ENCODE results near the gene ARHGAP10. TPM values are rescaled to one million over a fixed set of nuclear protein-coding genes. Genes with fewer than 3 reads are reported as not detected.

ARHGAP10 gene
- total RNA-seq, 2 donors from 2014 or later = 30.3 to 69.6 TPM

DNA sequence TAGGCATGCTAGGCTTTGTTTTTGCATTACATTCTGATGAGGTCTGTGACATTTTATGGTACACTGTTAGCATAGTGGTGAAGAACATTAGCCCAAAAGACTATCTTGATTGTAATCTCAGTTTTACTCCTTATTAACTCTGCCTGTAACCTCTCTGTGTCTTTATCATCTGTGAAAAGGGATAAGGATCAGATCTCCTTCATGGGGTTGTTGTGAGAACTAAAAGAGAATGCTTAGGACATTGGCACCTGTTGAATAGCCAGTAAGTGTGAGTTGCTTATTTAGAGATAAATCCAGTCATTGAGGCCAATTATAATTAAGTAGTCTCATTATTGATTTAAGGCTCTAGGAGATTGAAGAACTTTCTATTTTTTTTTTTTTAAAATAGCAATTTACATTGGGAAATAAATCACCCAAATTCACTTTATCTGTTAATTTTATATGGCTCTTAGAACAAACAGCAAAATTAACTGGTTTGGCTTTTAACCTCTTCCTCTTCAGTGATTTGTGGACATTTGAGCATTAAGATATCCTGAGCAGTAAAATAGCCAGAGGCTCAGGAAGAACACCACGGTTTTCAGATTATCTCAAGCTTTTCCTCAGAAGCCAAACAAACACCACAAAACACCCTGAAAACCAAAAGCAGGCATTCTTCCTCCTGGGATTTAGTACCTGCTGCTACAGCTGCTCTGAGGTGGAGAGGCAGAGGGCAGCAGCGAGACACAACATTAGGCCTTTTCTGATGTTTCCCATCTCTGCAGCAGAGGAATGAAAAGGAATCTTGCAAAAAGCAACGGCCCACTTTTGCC lies 192.9 kb downstream of the ARHGAP10 start:
- Histone ChIP-seq H3K9me3 (no peaks in the 10 kb centered on the region), H3K27ac (no peak overlapping the region), H3K4me1 (replicated peaks) (no peaks in the 10 kb centered on the region), H3K4me3 (no peak overlapping the region), H3K27me3 (replicated peaks; ENCODE audit: insufficient read depth) (no peaks in the 10 kb centered on the region), H3K36me3 (no peaks in the 10 kb centered on the region)
- intact Hi-C loops (cut with DNase I) = no loop called here
- 24% methylated on average over 3 of the region's 3 CpGs for WGBS
- peak; percentile 32 for DNase-seq (ENCODE audit: low spot score)
- TF ChIP-seq, protein P1, sequence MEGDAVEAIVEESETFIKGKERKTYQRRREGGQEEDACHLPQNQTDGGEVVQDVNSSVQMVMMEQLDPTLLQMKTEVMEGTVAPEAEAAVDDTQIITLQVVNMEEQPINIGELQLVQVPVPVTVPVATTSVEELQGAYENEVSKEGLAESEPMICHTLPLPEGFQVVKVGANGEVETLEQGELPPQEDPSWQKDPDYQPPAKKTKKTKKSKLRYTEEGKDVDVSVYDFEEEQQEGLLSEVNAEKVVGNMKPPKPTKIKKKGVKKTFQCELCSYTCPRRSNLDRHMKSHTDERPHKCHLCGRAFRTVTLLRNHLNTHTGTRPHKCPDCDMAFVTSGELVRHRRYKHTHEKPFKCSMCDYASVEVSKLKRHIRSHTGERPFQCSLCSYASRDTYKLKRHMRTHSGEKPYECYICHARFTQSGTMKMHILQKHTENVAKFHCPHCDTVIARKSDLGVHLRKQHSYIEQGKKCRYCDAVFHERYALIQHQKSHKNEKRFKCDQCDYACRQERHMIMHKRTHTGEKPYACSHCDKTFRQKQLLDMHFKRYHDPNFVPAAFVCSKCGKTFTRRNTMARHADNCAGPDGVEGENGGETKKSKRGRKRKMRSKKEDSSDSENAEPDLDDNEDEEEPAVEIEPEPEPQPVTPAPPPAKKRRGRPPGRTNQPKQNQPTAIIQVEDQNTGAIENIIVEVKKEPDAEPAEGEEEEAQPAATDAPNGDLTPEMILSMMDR (IDR thresholded peaks at IDR 0.05) = peak in 3 of 4 experiments; percentile 16 to 47 (median 41)
- TF ChIP-seq POLR2A (IDR thresholded peaks at IDR 0.05) = no peak

DNA sequence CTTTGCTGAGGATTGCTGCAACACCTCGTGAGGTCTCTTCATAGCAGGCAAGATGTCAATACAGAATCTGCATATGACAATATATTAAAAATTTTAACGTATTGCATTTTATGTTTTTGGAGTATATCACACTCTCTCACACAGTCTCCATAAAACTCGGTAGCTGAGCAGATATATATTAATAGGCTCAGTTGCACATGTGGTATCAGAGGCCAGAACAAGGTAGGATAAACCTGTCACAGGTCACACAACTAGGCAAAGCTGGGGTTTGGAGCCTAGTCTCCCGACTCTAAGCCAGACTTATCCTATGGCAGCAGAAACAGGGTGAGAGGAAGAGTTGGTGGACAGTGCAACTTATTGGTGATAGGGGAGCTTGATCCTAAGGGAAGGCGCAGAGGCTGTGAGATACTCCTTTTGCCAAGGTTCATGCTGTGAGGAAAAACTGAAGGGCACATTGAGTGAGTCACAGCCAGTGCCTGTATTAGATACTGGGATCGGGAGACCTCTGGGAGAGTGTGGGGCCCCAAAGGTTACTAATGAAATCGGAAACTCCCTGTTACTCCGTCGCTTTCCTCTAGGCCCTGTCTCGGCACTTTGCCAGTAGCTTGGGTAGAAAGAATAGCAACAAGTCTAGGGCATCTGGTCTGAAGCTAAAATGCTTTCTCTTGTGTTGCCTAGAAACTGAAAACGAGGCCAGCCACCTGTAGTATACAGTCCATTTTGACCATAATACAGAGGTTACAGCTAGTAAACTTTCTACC lies 195.7 kb downstream of the ARHGAP10 start:
- Histone ChIP-seq H3K4me3 (no peak overlapping the region), H3K4me1 (replicated peaks) (no peaks in the 10 kb centered on the region), H3K27me3 (replicated peaks; ENCODE audit: insufficient read depth) (no peaks in the 10 kb centered on the region), H3K36me3 (no peaks in the 10 kb centered on the region), H3K9me3 (no peaks in the 10 kb centered on the region), H3K27ac (peak overlapping the region in 1 of 2 donors; percentile 42)
- WGBS = 83% methylated on average over 11 of the region's 11 CpGs
- TF ChIP-seq POLR2AphosphoS5 (IDR thresholded peaks at IDR 0.05) = no peak
- TF ChIP-seq, protein P1 (IDR thresholded peaks at IDR 0.05) = no peak
- TF ChIP-seq POLR2A (IDR thresholded peaks at IDR 0.05) = no peak
- no peak for DNase-seq (ENCODE audit: low spot score)
- intact Hi-C loops (cut with DNase I) = no loop called here

DNA sequence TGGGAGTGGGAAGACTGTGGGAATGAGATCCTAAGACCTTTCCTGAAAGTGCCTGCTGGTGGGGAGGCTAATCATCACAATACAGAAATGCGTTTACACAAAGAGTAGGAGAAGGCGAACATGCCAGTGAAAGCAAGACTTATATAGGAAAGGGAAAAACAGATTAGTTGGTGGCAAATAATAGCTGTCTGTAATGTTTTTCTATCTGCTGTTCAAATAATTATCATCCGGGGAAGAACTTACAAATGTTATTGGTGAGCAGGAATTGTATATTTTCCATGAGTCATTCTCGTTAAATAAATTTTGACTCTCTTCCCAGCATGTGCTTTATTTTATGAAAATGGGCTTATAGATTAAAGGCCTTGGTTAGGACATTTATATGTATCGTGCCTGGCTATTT lies 196.5 kb downstream of the ARHGAP10 start:
- intact Hi-C loops (cut with DNase I) = no loop called here
- DNase-seq (ENCODE audit: low spot score) = no peak
- no peaks in the 10 kb centered on the region for H3K4me1 ChIP-seq (replicated peaks)
- H3K27me3 ChIP-seq (replicated peaks; ENCODE audit: insufficient read depth) = no peaks in the 10 kb centered on the region
- H3K36me3 ChIP-seq = no peaks in the 10 kb centered on the region
- peak overlapping the region in 1 of 2 donors; percentile 42 for H3K27ac ChIP-seq
- no peaks in the 10 kb centered on the region for H3K9me3 ChIP-seq
- H3K4me3 ChIP-seq = no peak overlapping the region
- TF ChIP-seq POLR2A (IDR thresholded peaks at IDR 0.05) (no peak), POLR2AphosphoS5 (IDR thresholded peaks at IDR 0.05) (peak; percentile 68)
- TF ChIP-seq, protein P1 (IDR thresholded peaks at IDR 0.05) = peak in 1 of 4 experiments; percentile 10
- WGBS = 33% methylated on average over 5 of the region's 5 CpGs

DNA sequence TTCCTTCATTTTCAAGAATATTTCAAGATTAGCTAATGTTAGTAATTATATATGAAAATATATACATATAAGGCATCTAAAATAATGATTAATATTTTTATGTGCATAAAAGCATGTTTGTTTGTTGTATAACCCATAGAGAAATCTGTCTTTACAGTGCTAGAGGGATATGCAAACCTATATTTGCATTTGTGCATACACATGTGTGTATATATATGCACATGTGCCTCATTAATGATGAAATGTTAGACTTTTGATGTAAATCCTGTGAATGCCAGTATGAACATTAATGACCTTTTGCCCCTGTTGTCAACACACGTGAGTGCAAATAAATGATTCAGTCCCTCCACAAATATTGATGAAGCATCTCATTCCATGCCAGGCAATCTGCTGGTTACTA lies 197.9 kb downstream of the ARHGAP10 start:
- TF ChIP-seq POLR2AphosphoS5 (IDR thresholded peaks at IDR 0.05) = no peak
- TF ChIP-seq, protein P1 (IDR thresholded peaks at IDR 0.05) = no peak
- no peak for TF ChIP-seq POLR2A (IDR thresholded peaks at IDR 0.05)
- Histone ChIP-seq H3K4me3 (no peak overlapping the region), H3K9me3 (no peaks in the 10 kb centered on the region), H3K4me1 (replicated peaks) (no peaks in the 10 kb centered on the region), H3K27me3 (replicated peaks; ENCODE audit: insufficient read depth) (no peaks in the 10 kb centered on the region), H3K36me3 (no peaks in the 10 kb centered on the region), H3K27ac (no peak overlapping the region)
- WGBS = 71% methylated on average over 1 of the region's 1 CpG
- no peak for DNase-seq (ENCODE audit: low spot score)
- intact Hi-C loops (cut with DNase I) = no loop called here

All from prostate gland (tissue), 2 donors.